H7 (cell line): ENCODE measurements around the gene ZSCAN16. TPM values are rescaled to one million over a fixed set of nuclear protein-coding genes. Genes with fewer than 3 reads are reported as not detected.

Experiments
- DNase-seq: peaks from one replicate; pipeline ENCODE4 v3.0.0; 2012
- H3K27me3 ChIP-seq: 2 replicates; pipeline ENCODE4 v1.6.0; 2011; ENCODE audit warnings: mild to moderate bottlenecking, low read length; ENCODE audit not compliant: control insufficient read depth, insufficient read depth
- H3K36me3 ChIP-seq: replicated peaks from 2 replicates; pipeline ENCODE4 v1.5.1; 2011; ENCODE audit warnings: low read length; ENCODE audit not compliant: control insufficient read depth, insufficient read depth
- H3K4me3 ChIP-seq: 2 replicates; pipeline ENCODE4 v1.5.1; 2011; ENCODE audit warnings: low read depth, mild to moderate bottlenecking, control low read depth, low read length, moderate library complexity; ENCODE audit not compliant: insufficient read depth
- total RNA-seq: library from RNA; depleted of rRNA; stranded (reverse); fragments of >200 nt; shearing (Covaris generic); gene quantifications from 2 replicates; pipeline ENCODE4 v1.2.3, GENCODE V29; 2014; rRNA removed

ZSCAN16 gene
- total RNA-seq, 1 experiment from 2014 or later, result 4.3 TPM

GRCh38 chr6:28171271-28171670 lies 46.9 kb downstream of the ZSCAN16 start:
- H3K27me3 ChIP-seq, result no peaks in the 10 kb centered on the region
- no peak for DNase-seq
- H3K36me3 ChIP-seq, result no peaks in the 10 kb centered on the region
- H3K4me3 ChIP-seq, result no peak overlapping the region

- Histone ChIP-seq H3K27me3 (no peaks in the 10 kb centered on the region), H3K36me3 (no peaks in the 10 kb centered on the region), H3K4me3 (no peak overlapping the region)
- no peak for DNase-seq
Observed at GRCh38 chr6:28172006-28172405, 47.6 kb downstream of the ZSCAN16 start.

- no peak for DNase-seq
- Histone ChIP-seq H3K27me3 (no peaks in the 10 kb centered on the region), H3K4me3 (no peak overlapping the region), H3K36me3 (no peaks in the 10 kb centered on the region)
Observed at GRCh38 chr6:28176373-28176772, 52.0 kb downstream of the ZSCAN16 start.

Other genes with a start within 250 kb of the ZSCAN16 start
- gene OR2B2, start 212.2 kb upstream of the ZSCAN16 start, total RNA-seq, result not detected in 2 replicates
- gene OR2B6, start 167.4 kb upstream of the ZSCAN16 start, total RNA-seq, result not detected in 2 replicates
- 2.1 and 3.5 TPM in 2 replicates for gene ZNF165, start 44.0 kb upstream of the ZSCAN16 start, total RNA-seq
- 13.4 and 18.6 TPM in 2 replicates for gene ZKSCAN8, start 17.3 kb downstream of the ZSCAN16 start, total RNA-seq
- 15.6 and 20.4 TPM in 2 replicates for gene ZSCAN9, start 100.7 kb downstream of the ZSCAN16 start, total RNA-seq
- gene ZKSCAN4, start 127.7 kb downstream of the ZSCAN16 start, total RNA-seq, result 5.6 and 6.7 TPM in 2 replicates
- not detected in 2 replicates for gene NKAPL, start 134.7 kb downstream of the ZSCAN16 start, total RNA-seq
- gene ZSCAN26, start 142.5 kb downstream of the ZSCAN16 start, total RNA-seq, result 11.0 and 14.8 TPM in 2 replicates
- 6.3 and 6.8 TPM in 2 replicates for gene PGBD1, start 157.0 kb downstream of the ZSCAN16 start, total RNA-seq
- gene ZSCAN31, start 211.5 kb downstream of the ZSCAN16 start, total RNA-seq, result 5.6 and 5.8 TPM in 2 replicates
- 6.5 and 8.1 TPM in 2 replicates for gene ZKSCAN3, start 225.3 kb downstream of the ZSCAN16 start, total RNA-seq